HepG2 (cell line): ENCODE results near the gene DNAJB2. TPM values are rescaled to one million over a fixed set of nuclear protein-coding genes. Genes with fewer than 3 reads are reported as not detected.
A peak's percentile ranks its signal among the peaks of the same experiment; 100 is the strongest.

Experiments
- CHD2 ChIP-seq: IDR thresholded peaks from 2 replicates; pipeline ENCODE4 v1.6.1; 2011; ENCODE audit warnings: low read depth, low read length, improper control_type of control experiment
- DZIP1 ChIP-seq: sonication (generic); formaldehyde crosslinking; IDR thresholded peaks from 2 replicates; pipeline ENCODE4 v1.5.0; 2020; ENCODE audit warnings: mild to moderate bottlenecking, missing genetic modification reagents
- EEA1 ChIP-seq: sonication (generic); formaldehyde crosslinking; IDR thresholded peaks from 2 replicates; pipeline ENCODE4 v1.5.1; 2020; ENCODE audit warnings: mild to moderate bottlenecking, missing genetic modification reagents, borderline replicate concordance
- ETV5 ChIP-seq: IDR thresholded peaks from 2 replicates; pipeline ENCODE4 v1.6.1; 2018; ENCODE audit warnings: missing biosample characterization, missing genetic modification reagents, inconsistent platforms, borderline replicate concordance
- ISX ChIP-seq: sonication (generic); formaldehyde crosslinking; conservative IDR thresholded peaks from 2 replicates; pipeline ENCODE4 v1.5.0; 2020; ENCODE audit warnings: missing genetic modification reagents
- PHF8 ChIP-seq: sonication (generic); formaldehyde crosslinking; IDR thresholded peaks from 2 replicates; pipeline ENCODE4 v1.5.0; 2020; ENCODE audit warnings: missing genetic modification reagents
- POGZ ChIP-seq: sonication (generic); formaldehyde crosslinking; IDR thresholded peaks from 2 replicates; pipeline ENCODE4 v1.4.0; 2020; ENCODE audit warnings: mild to moderate bottlenecking, missing genetic modification reagents
- RAD51 ChIP-seq: fragments of 450-650 bp; IDR thresholded peaks from 2 replicates; pipeline ENCODE4 v1.6.1; 2016; ENCODE audit warnings: borderline replicate concordance
- RBAK ChIP-seq: sonication (generic); formaldehyde crosslinking; IDR thresholded peaks from 2 replicates; pipeline ENCODE4 v1.5.1; 2020; ENCODE audit warnings: mild to moderate bottlenecking, missing genetic modification reagents
- RBM22 ChIP-seq: fragments of 200-400 bp; formaldehyde crosslinking; optimal IDR thresholded peaks from 2 replicates; pipeline ENCODE3; 2017; ENCODE audit warnings: mild to moderate bottlenecking, low read length, moderate library complexity
- ZNF335 ChIP-seq: sonication (generic); formaldehyde crosslinking; IDR thresholded peaks from 2 replicates; pipeline ENCODE4 v1.4.0; 2020; ENCODE audit warnings: missing genetic modification reagents
- ZNF816 ChIP-seq: sonication (generic); formaldehyde crosslinking; IDR thresholded peaks from 2 replicates; pipeline ENCODE4 v1.8.0; 2022; ENCODE audit warnings: missing genetic modification reagents, mild to moderate bottlenecking, borderline replicate concordance
- polyA plus RNA-seq, 8 experiments: library from polyadenylated mRNA; depleted of rRNA in 3 of 8; stranded (reverse) in 7 of 8; unstranded in 1 of 8; fragments of >200 nt; fragmentation: Illumina TruSeq in 4 of 8; extraction: Trizol in 4 of 8; gene quantifications; 2 replicates each; pipeline versions ENCODE4 v1.2.1 to v1.2.3, GENCODE V29; 2011 to 2016; ENCODE audit warnings: low read depth in 4 of 8, missing spikeins in 1 of 8, mixed read lengths in 1 of 8; ENCODE audit not compliant: insufficient read depth in 1 of 8
- total RNA-seq, 5 experiments: library from RNA; depleted of rRNA; stranded (reverse); fragments of >200 nt; fragmentation: Illumina TruSeq; extraction: Trizol; gene quantifications; 2 replicates each; pipeline ENCODE4 v1.2.3, GENCODE V29; 2016; ENCODE audit warnings: low read depth in 1 of 5
- TF ChIP-seq, protein P1 (sequence below): sonication (generic); formaldehyde crosslinking; IDR thresholded peaks from 2 replicates; pipeline ENCODE4 v1.5.0; 2020; ENCODE audit warnings: missing genetic modification reagents, mild to moderate bottlenecking, borderline replicate concordance
- TF ChIP-seq, protein P2 (sequence below): sonication (generic); formaldehyde crosslinking; IDR thresholded peaks from 2 replicates; pipeline ENCODE4 v1.4.0; 2020; ENCODE audit warnings: missing genetic modification reagents, borderline replicate concordance
- TF ChIP-seq, protein P3 (sequence below): sonication (generic); formaldehyde crosslinking; IDR thresholded peaks from 2 replicates; pipeline ENCODE4 v1.5.1; 2020; ENCODE audit warnings: missing genetic modification reagents, mild to moderate bottlenecking, borderline replicate concordance
- TF ChIP-seq, protein P4 (sequence below): sonication (generic); formaldehyde crosslinking; conservative IDR thresholded peaks from 2 replicates; pipeline ENCODE4 v1.8.0; 2022; ENCODE audit warnings: missing genetic modification reagents

The DNAJB2 gene
- total and polyA plus RNA-seq, 2 of the 13 experiments (the other 11 are each of a cell fraction or from before 2014, with no cell fraction given), result 21.3 to 31.1 TPM

DNA sequence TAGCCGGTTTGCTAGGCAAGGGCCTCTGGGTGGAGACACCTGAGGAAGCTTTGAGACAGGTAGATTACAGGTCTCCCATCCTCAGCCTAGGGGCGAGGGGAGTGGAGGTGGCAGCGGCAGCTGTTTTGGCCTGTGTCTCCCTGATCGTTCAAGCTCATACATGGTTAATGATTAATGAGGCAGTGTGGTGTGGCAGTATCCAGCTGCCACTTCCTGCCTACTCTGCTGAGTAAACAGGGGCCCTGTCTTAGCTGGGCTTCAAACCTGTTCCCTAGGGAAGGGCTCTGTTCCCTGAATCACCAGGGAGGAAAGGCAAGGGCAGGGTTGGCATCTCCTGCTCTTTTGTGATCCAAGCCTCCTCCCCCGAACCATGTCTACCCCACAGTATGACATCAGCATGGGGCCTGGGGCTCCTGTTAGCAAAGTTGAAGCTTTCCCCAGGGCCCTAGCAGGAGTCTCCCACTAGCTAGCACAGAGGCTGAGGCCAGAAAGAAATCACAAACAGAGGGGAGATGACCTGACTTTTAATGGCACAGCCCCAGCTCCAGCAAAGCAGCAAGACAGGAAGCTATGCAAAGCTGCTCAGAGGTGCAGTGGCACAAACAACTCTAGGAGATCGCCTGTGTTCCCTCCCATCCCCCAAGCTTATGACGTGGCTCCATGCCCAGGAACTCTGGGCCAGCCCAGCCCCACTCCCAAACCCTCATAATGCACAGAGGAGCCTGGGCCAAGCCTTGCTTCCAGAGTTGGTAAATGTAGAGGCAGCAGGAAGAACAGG lies 29.8 kb upstream of the DNAJB2 start (continued):
- TF ChIP-seq, protein P1, sequence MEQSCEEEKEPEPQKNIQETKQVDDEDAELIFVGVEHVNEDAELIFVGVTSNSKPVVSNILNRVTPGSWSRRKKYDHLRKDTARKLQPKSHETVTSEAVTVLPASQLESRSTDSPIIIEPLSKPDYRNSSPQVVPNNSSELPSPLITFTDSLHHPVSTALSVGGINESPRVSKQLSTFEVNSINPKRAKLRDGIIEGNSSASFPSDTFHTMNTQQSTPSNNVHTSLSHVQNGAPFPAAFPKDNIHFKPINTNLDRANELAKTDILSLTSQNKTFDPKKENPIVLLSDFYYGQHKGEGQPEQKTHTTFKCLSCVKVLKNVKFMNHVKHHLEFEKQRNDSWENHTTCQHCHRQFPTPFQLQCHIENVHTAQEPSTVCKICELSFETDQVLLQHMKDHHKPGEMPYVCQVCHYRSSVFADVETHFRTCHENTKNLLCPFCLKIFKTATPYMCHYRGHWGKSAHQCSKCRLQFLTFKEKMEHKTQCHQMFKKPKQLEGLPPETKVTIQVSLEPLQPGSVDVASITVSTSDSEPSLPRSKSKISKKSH, result peak; percentile 91; the same call in 1 of the 2 replicates
- no peak for TF ChIP-seq POGZ (CRISPR knock-in tag)
- TF ChIP-seq, protein P2, sequence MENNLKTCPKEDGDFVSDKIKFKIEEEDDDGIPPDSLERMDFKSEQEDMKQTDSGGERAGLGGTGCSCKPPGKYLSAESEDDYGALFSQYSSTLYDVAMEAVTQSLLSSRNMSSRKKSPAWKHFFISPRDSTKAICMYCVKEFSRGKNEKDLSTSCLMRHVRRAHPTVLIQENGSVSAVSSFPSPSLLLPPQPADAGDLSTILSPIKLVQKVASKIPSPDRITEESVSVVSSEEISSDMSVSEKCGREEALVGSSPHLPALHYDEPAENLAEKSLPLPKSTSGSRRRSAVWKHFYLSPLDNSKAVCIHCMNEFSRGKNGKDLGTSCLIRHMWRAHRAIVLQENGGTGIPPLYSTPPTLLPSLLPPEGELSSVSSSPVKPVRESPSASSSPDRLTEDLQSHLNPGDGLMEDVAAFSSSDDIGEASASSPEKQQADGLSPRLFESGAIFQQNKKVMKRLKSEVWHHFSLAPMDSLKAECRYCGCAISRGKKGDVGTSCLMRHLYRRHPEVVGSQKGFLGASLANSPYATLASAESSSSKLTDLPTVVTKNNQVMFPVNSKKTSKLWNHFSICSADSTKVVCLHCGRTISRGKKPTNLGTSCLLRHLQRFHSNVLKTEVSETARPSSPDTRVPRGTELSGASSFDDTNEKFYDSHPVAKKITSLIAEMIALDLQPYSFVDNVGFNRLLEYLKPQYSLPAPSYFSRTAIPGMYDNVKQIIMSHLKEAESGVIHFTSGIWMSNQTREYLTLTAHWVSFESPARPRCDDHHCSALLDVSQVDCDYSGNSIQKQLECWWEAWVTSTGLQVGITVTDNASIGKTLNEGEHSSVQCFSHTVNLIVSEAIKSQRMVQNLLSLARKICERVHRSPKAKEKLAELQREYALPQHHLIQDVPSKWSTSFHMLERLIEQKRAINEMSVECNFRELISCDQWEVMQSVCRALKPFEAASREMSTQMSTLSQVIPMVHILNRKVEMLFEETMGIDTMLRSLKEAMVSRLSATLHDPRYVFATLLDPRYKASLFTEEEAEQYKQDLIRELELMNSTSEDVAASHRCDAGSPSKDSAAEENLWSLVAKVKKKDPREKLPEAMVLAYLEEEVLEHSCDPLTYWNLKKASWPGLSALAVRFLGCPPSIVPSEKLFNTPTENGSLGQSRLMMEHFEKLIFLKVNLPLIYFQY (CRISPR knock-in tag), result peak; percentile 42
- TF ChIP-seq CHD2, result peak; percentile 63; the same call in 1 of the 2 replicates
- TF ChIP-seq ETV5 (CRISPR knock-in tag), result peak; percentile 98
- TF ChIP-seq RAD51, result no peak
- TF ChIP-seq ZNF335, result peak; percentile 86
- TF ChIP-seq, protein P3, sequence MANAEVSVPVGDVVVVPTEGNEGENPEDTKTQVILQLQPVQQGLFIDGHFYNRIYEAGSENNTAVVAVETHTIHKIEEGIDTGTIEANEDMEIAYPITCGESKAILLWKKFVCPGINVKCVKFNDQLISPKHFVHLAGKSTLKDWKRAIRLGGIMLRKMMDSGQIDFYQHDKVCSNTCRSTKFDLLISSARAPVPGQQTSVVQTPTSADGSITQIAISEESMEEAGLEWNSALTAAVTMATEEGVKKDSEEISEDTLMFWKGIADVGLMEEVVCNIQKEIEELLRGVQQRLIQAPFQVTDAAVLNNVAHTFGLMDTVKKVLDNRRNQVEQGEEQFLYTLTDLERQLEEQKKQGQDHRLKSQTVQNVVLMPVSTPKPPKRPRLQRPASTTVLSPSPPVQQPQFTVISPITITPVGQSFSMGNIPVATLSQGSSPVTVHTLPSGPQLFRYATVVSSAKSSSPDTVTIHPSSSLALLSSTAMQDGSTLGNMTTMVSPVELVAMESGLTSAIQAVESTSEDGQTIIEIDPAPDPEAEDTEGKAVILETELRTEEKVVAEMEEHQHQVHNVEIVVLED (CRISPR knock-in tag), result peak; percentile 49; the same call in 1 of the 2 replicates
- 0 out of 2 replicates have a peak, but pooled peaks have one; percentile 59 for TF ChIP-seq RBAK
- TF ChIP-seq ZNF816, result 0 out of 2 replicates have a peak, but pooled peaks have one; percentile 77
- TF ChIP-seq, protein P4, sequence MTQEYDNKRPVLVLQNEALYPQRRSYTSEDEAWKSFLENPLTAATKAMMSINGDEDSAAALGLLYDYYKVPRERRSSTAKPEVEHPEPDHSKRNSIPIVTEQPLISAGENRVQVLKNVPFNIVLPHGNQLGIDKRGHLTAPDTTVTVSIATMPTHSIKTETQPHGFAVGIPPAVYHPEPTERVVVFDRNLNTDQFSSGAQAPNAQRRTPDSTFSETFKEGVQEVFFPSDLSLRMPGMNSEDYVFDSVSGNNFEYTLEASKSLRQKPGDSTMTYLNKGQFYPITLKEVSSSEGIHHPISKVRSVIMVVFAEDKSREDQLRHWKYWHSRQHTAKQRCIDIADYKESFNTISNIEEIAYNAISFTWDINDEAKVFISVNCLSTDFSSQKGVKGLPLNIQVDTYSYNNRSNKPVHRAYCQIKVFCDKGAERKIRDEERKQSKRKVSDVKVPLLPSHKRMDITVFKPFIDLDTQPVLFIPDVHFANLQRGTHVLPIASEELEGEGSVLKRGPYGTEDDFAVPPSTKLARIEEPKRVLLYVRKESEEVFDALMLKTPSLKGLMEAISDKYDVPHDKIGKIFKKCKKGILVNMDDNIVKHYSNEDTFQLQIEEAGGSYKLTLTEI (CRISPR knock-in tag), result no peak
- TF ChIP-seq RBM22, result peak; percentile 88
- 0 out of 2 replicates have a peak, but pooled peaks have one; percentile 69 for TF ChIP-seq EEA1 (CRISPR knock-in tag)
- no peak for TF ChIP-seq ISX (CRISPR knock-in tag)
- no peak for TF ChIP-seq DZIP1 (CRISPR knock-in tag)
- no peak for TF ChIP-seq PHF8
